Smooth muscle cell (in vitro differentiated cells): Measurements from ENCODE around the gene IFT22. TPM values are rescaled to one million over a fixed set of nuclear protein-coding genes. Genes with fewer than 3 reads are reported as not detected.

ENCODE experiments used
- DNase-seq: peaks from one replicate; lab custom pipeline; 2025; ENCODE audit not compliant: unreplicated experiment; lab: John Stamatoyannopoulos, UW
- H2AFZ ChIP-seq: fragments of 200-600 bp; sonication (generic); 2 replicates; pipeline ENCODE4 v1.6.0; 2016; ENCODE audit warnings: antibody characterized with exemption, low read depth, mild to moderate bottlenecking
- H3F3A ChIP-seq: fragments of 200-600 bp; sonication (generic); 2 replicates; pipeline ENCODE4 v1.6.0; 2017; ENCODE audit warnings: antibody characterized with exemption, low read depth
- H3K27ac ChIP-seq: fragments of 200-600 bp; sonication (generic); 2 replicates; pipeline ENCODE4 v1.5.1; 2016; ENCODE audit warnings: low read depth, mild to moderate bottlenecking
- H3K27me3 ChIP-seq: fragments of 200-600 bp; sonication (generic); 2 replicates; pipeline ENCODE4 v1.6.1; 2016; ENCODE audit warnings: low read depth, mild to moderate bottlenecking
- H3K36me3 ChIP-seq: fragments of 200-600 bp; sonication (generic); 2 replicates; pipeline ENCODE4 v1.5.1; 2016; ENCODE audit warnings: low read depth
- H3K4me1 ChIP-seq: fragments of 200-600 bp; sonication (generic); 2 replicates; pipeline ENCODE4 v1.5.1; 2016; ENCODE audit warnings: low read depth
- H3K4me2 ChIP-seq: fragments of 200-600 bp; sonication (generic); 2 replicates; pipeline ENCODE4 v1.6.0; 2016; ENCODE audit warnings: mild to moderate bottlenecking
- H3K4me3 ChIP-seq: fragments of 200-600 bp; sonication (generic); 2 replicates; pipeline ENCODE4 v1.5.1; 2016; ENCODE audit warnings: mild to moderate bottlenecking
- H3K79me2 ChIP-seq: fragments of 200-600 bp; sonication (generic); 2 replicates; pipeline ENCODE4 v1.6.0; 2016; ENCODE audit warnings: low read depth, mild to moderate bottlenecking
- H3K9ac ChIP-seq: fragments of 200-600 bp; sonication (generic); 2 replicates; pipeline ENCODE4 v1.6.0; 2016; ENCODE audit warnings: low read depth
- H3K9me3 ChIP-seq: fragments of 200-600 bp; sonication (generic); replicated peaks from 2 replicates; pipeline ENCODE4 v1.5.1; 2016; ENCODE audit warnings: low read depth
- H4K20me1 ChIP-seq: fragments of 200-600 bp; sonication (generic); 2 replicates; pipeline ENCODE4 v1.6.0; 2016; ENCODE audit warnings: low read depth
- CTCF ChIP-seq: fragments of 200-600 bp; sonication (generic); IDR thresholded peaks from 2 replicates; pipeline ENCODE4 v1.5.1; 2017; ENCODE audit warnings: borderline replicate concordance, mild to moderate bottlenecking, antibody characterized with exemption; ENCODE audit not compliant: insufficient read depth, poor library complexity, severe bottlenecking
- WGBS: methylation state at CpG from one replicate; pipeline ENCODE4 v1.1.7; 2016; ENCODE audit warnings: low lambda C conversion rate; 5-methylcytosine and 5-hydroxymethylcytosine counted together
- polyA plus RNA-seq: library from polyadenylated mRNA; unstranded; fragments of >200 nt; fragmentation: Nextera tagmentation; extraction: Ambion mirVana; gene quantifications from 2 replicates; pipeline ENCODE4 v1.2.1, GENCODE V29; 2016
- total RNA-seq: library from RNA; depleted of rRNA; stranded (reverse); fragments of >200 nt; gene quantifications from 2 replicates; pipeline ENCODE4 v1.2.3, GENCODE V29; 2014

IFT22 gene
- total and polyA plus RNA-seq, 2 experiments from 2014 or later: 36.8 to 51.9 TPM

GRCh38 chr7:101347477-101347876 lies 25.9 kb upstream of the IFT22 start:
- H3K27ac ChIP-seq: no peak overlapping the region
- 95% methylated on average over 15 of the region's 15 CpGs for WGBS

GRCh38 chr7:101342892-101343291 lies 21.3 kb upstream of the IFT22 start:
- Histone ChIP-seq H3K79me2 (no peaks in the 10 kb centered on the region), H3K9ac (no peak overlapping the region), H3K27ac (no peak overlapping the region), H3K4me2 (no peak overlapping the region), H3K9me3 (no peaks in the 10 kb centered on the region), H3K36me3 (no peaks in the 10 kb centered on the region), H3F3A (no peaks in the 10 kb centered on the region), H3K4me1 (no peaks in the 10 kb centered on the region), H4K20me1 (no peaks in the 10 kb centered on the region), H3K27me3 (no peaks in the 10 kb centered on the region), H2AFZ (no peak overlapping the region), H3K4me3 (no peak overlapping the region)
- TF ChIP-seq CTCF: no peak
- DNase-seq: no peak
- WGBS: 91% methylated on average over 7 of the region's 7 CpGs

More at GRCh38 chr7:101347477-101347876, 25.9 kb upstream of the IFT22 start:
- Histone ChIP-seq H4K20me1 (no peaks in the 10 kb centered on the region), H3K9ac (no peak overlapping the region), H3K79me2 (no peaks in the 10 kb centered on the region), H3K9me3 (no peaks in the 10 kb centered on the region), H2AFZ (no peak overlapping the region), H3K36me3 (no peaks in the 10 kb centered on the region), H3K4me3 (no peak overlapping the region), H3K27me3 (no peaks in the 10 kb centered on the region), H3F3A (peaks cover 5% of the 10 kb centered on the region), H3K4me2 (no peak overlapping the region), H3K4me1 (no peaks in the 10 kb centered on the region)
- TF ChIP-seq CTCF: no peak
- DNase-seq: no peak

GRCh38 chr7:101340379-101340778 lies 18.8 kb upstream of the IFT22 start:
- Histone ChIP-seq H3K27ac (no peak overlapping the region), H3F3A (no peaks in the 10 kb centered on the region), H2AFZ (no peak overlapping the region), H3K36me3 (no peaks in the 10 kb centered on the region), H3K79me2 (no peaks in the 10 kb centered on the region), H3K9ac (no peak overlapping the region), H3K27me3 (no peaks in the 10 kb centered on the region), H3K4me3 (no peak overlapping the region), H3K4me2 (no peak overlapping the region), H3K4me1 (no peaks in the 10 kb centered on the region), H3K9me3 (no peaks in the 10 kb centered on the region), H4K20me1 (no peaks in the 10 kb centered on the region)
- no peak for DNase-seq
- 88% methylated on average over 14 of the region's 14 CpGs for WGBS
- TF ChIP-seq CTCF: no peak

- no peak for DNase-seq
- Histone ChIP-seq H3K4me2 (no peak overlapping the region), H3K9me3 (no peaks in the 10 kb centered on the region), H3K9ac (no peak overlapping the region), H3K36me3 (no peaks in the 10 kb centered on the region), H3K27me3 (no peaks in the 10 kb centered on the region), H3K4me3 (no peak overlapping the region), H4K20me1 (no peaks in the 10 kb centered on the region), H3K27ac (no peak overlapping the region), H3K79me2 (no peaks in the 10 kb centered on the region), H3F3A (no peaks in the 10 kb centered on the region), H2AFZ (no peak overlapping the region), H3K4me1 (no peaks in the 10 kb centered on the region)
- no peak for TF ChIP-seq CTCF
- 41% methylated on average over 5 of the region's 5 CpGs for WGBS
Observed at GRCh38 chr7:101333912-101334311, 12.3 kb upstream of the IFT22 start.
